ENCODE results near the gene CELF2. TPM values are rescaled to one million over a fixed set of nuclear protein-coding genes. Genes with fewer than 3 reads are reported as not detected.
"Not testable (repeated sequence)": the region's sequence is repeated elsewhere in the genome, so short reads cannot be mapped to it uniquely, and the experiment has no call there.

Gene CELF2
- total RNA-seq, 4 donors from 2014 or later, result 106 to 127 (median 120) TPM

- Histone ChIP-seq H3K36me3 (peaks cover 0 to 84% (median 0%) of the 10 kb centered on the region in 3 donors), H3K4me3 (no peak overlapping the region), H3K4me1 (peaks cover 0 to 67% (median 30%) of the 10 kb centered on the region in 4 donors), H3K9me3 (peaks cover 0 to 3% (median 0%) of the 10 kb centered on the region in 4 donors), H3K27me3 (no peaks in the 10 kb centered on the region), H3K27ac (peak overlapping the region in 2 of 4 donors; percentile 32 to 60)
- no peak for DNase-seq (ENCODE audit: low spot score in 2 of 2)
- 79 to 80% methylated on average over 6 of the region's 6 CpGs for WGBS, 2 donors
- TF ChIP-seq CTCF (IDR thresholded peaks at IDR 0.05) (no peak), POLR2A (IDR thresholded peaks at IDR 0.05) (no peak), EP300 (IDR thresholded peaks at IDR 0.05) (no peak)
These were observed 161.9 kb downstream of the CELF2 start for GRCh38 chr10:11179516-11180105.

- Histone ChIP-seq H3K4me1 (peaks cover 0 to 61% (median 28%) of the 10 kb centered on the region in 4 donors), H3K27me3 (no peaks in the 10 kb centered on the region), H3K9me3 (peaks cover 0 to 9% (median 3%) of the 10 kb centered on the region in 4 donors), H3K27ac (peak overlapping the region in 2 of 4 donors; percentile 32 to 60), H3K4me3 (no peak overlapping the region), H3K36me3 (peaks cover 0 to 88% (median 0%) of the 10 kb centered on the region in 3 donors)
- 82 to 83% methylated on average over 14 of the region's 14 CpGs for WGBS, 2 donors
- TF ChIP-seq POLR2A (IDR thresholded peaks at IDR 0.05) (no peak), EP300 (IDR thresholded peaks at IDR 0.05) (no peak), CTCF (IDR thresholded peaks at IDR 0.05) (no peak)
- DNase-seq (ENCODE audit: low spot score in 2 of 2), result no peak
These were observed 162.6 kb downstream of the CELF2 start for GRCh38 chr10:11180228-11180627.

- Histone ChIP-seq H3K36me3 (peaks cover 0 to 78% (median 0%) of the 10 kb centered on the region in 3 donors), H3K9me3 (peaks cover 0 to 15% (median 5%) of the 10 kb centered on the region in 4 donors), H3K4me3 (no peak overlapping the region), H3K4me1 (peaks cover 0 to 50% (median 26%) of the 10 kb centered on the region in 4 donors), H3K27ac (peak overlapping the region in 1 of 4 donors; percentile 33), H3K27me3 (no peaks in the 10 kb centered on the region)
- DNase-seq (ENCODE audit: low spot score in 2 of 2), result peak in 1 of 2 donors; percentile 61
- TF ChIP-seq EP300 (IDR thresholded peaks at IDR 0.05) (peak in 1 of 2 donors; percentile 24), POLR2A (IDR thresholded peaks at IDR 0.05) (no peak)
- 40 to 46% methylated on average over 6 of the region's 6 CpGs for WGBS, 2 donors
These were observed 164.3 kb downstream of the CELF2 start for GRCh38 chr10:11181978-11182377.

- H3K27me3 ChIP-seq, result no peaks in the 10 kb centered on the region
- peaks cover 0 to 74% (median 0%) of the 10 kb centered on the region in 3 donors for H3K36me3 ChIP-seq
- no peak for DNase-seq (ENCODE audit: low spot score in 2 of 2)
- no peak for TF ChIP-seq POLR2A (IDR thresholded peaks at IDR 0.05)
- TF ChIP-seq EP300 (IDR thresholded peaks at IDR 0.05), result no peak
- no peak for TF ChIP-seq CTCF (IDR thresholded peaks at IDR 0.05)
- H3K27ac ChIP-seq, result no peak overlapping the region
- peaks cover 0 to 15% (median 5%) of the 10 kb centered on the region in 4 donors for H3K9me3 ChIP-seq
- no peak overlapping the region for H3K4me3 ChIP-seq
- 66 to 67% methylated on average over 2 of the region's 2 CpGs for WGBS, 2 donors
- peaks cover 0 to 40% (median 16%) of the 10 kb centered on the region in 4 donors for H3K4me1 ChIP-seq
These were observed 165.3 kb downstream of the CELF2 start for GRCh38 chr10:11183015-11183414.

GRCh38 chr10:11184093-11184492 is 166.4 kb downstream of the CELF2 start:
- Histone ChIP-seq H3K27ac (no peak overlapping the region), H3K36me3 (peaks cover 0 to 65% (median 0%) of the 10 kb centered on the region in 3 donors), H3K4me3 (no peak overlapping the region), H3K4me1 (peaks cover 0 to 33% (median 15%) of the 10 kb centered on the region in 4 donors), H3K9me3 (peaks cover 0 to 15% (median 5%) of the 10 kb centered on the region in 4 donors), H3K27me3 (no peaks in the 10 kb centered on the region)
- no peak for DNase-seq (ENCODE audit: low spot score in 2 of 2)
- no peak for TF ChIP-seq POLR2A (IDR thresholded peaks at IDR 0.05)
- TF ChIP-seq CTCF (IDR thresholded peaks at IDR 0.05), result no peak
- no peak for TF ChIP-seq EP300 (IDR thresholded peaks at IDR 0.05)
- 80 to 93% methylated on average over 3 of the region's 3 CpGs for WGBS, 2 donors

GRCh38 chr10:11185128-11185665 is 167.5 kb downstream of the CELF2 start:
- H3K36me3 ChIP-seq, result peaks cover 0 to 61% (median 0%) of the 10 kb centered on the region in 3 donors
- WGBS, 2 donors, result 95 to 97% methylated on average over 13 of the region's 13 CpGs
- H3K9me3 ChIP-seq, result peaks cover 0 to 15% (median 5%) of the 10 kb centered on the region in 4 donors
- not testable (repeated sequence) for H3K27ac ChIP-seq; H3K27me3 ChIP-seq; H3K4me3 ChIP-seq; DNase-seq (ENCODE audit: low spot score in 2 of 2)
- H3K4me1 ChIP-seq, result peaks cover 0 to 37% (median 20%) of the 10 kb centered on the region in 4 donors
